ENCODE data around the gene TRIP6.

- TF ChIP-seq POLR2AphosphoS5 (IDR thresholded peaks at IDR 0.05; ENCODE audit: insufficient read depth, low read depth, low read length) (no peak), POLR2A (IDR thresholded peaks at IDR 0.05; ENCODE audit: low read depth, low read length) (no peak), EZH2 (IDR thresholded peaks at IDR 0.05; ENCODE audit: borderline replicate concordance, low read depth, low read length, severe bottlenecking) (no peak)
- TF ChIP-seq, protein P1, sequence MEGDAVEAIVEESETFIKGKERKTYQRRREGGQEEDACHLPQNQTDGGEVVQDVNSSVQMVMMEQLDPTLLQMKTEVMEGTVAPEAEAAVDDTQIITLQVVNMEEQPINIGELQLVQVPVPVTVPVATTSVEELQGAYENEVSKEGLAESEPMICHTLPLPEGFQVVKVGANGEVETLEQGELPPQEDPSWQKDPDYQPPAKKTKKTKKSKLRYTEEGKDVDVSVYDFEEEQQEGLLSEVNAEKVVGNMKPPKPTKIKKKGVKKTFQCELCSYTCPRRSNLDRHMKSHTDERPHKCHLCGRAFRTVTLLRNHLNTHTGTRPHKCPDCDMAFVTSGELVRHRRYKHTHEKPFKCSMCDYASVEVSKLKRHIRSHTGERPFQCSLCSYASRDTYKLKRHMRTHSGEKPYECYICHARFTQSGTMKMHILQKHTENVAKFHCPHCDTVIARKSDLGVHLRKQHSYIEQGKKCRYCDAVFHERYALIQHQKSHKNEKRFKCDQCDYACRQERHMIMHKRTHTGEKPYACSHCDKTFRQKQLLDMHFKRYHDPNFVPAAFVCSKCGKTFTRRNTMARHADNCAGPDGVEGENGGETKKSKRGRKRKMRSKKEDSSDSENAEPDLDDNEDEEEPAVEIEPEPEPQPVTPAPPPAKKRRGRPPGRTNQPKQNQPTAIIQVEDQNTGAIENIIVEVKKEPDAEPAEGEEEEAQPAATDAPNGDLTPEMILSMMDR (IDR thresholded peaks at IDR 0.05; ENCODE audit: extremely low read depth in 1 of 2, insufficient read depth in 1 of 2, low read depth in 1 of 2, low read length in 2 of 2): no peak
These were observed 26.9 kb downstream of the TRIP6 start for GRCh38 chr7:100893910-100894721.
